ENCODE data around the gene GGNBP2. TPM values are rescaled to one million over a fixed set of nuclear protein-coding genes. Genes with fewer than 3 reads are reported as not detected.

The GGNBP2 gene
- total RNA-seq, 1 donor from 2014 or later = 94.3 TPM

DNA sequence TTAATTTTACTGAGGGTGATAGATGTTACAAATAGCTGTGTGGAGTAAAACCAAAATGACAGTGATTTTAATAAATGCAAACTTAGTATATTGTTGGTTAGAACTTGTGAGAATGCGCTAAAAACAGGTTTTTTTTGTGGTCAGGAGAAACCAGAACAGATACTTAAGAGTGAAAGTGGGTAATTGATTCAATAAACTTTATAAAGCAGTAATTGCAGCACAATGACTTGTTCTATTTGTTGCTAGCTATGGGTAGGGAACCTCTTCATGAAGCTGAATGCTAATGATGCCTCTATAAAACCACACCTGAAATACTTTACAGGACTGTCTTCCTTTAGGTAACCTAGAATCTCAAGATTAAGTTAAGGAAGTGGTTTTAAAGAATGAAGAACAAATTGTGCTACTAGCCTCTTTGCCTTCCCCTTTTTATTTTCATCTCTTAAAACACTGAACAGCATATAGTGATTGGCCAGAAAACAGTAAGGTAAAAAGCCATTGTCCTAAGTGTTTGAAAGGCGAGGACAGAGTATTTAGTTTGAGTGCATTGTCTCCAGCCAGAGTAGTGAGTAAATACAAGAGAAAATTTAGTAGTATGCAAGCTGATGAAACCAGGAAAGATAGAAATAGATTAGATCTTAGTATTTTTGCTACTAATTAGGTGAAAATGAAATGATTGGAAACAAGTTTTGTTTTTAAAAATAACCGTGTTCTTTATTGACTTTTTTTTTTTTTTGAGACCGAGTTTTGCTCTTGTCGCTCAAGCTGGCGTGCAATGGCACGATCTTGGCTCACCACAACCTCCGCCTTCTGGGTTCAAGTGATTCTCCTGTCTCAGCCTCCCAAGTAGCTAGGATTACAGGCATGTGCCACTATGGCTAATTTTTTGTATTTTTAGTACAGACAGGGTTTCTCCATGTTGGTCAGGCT lies 6.0 kb downstream of the GGNBP2 start:
- Histone ChIP-seq H3K4me3 (ENCODE audit: low read depth, low read length) (no peak overlapping the region), H3K27me3 (ENCODE audit: control insufficient read depth, insufficient read depth, low read length) (no peaks in the 10 kb centered on the region), H3K36me3 (ENCODE audit: control insufficient read depth, insufficient read depth, low read length) (peaks cover 4% of the 10 kb centered on the region)
- DNase-seq (ENCODE audit: low read depth) (no peak), FAIRE-seq (no peak)
- TF ChIP-seq, protein P1, sequence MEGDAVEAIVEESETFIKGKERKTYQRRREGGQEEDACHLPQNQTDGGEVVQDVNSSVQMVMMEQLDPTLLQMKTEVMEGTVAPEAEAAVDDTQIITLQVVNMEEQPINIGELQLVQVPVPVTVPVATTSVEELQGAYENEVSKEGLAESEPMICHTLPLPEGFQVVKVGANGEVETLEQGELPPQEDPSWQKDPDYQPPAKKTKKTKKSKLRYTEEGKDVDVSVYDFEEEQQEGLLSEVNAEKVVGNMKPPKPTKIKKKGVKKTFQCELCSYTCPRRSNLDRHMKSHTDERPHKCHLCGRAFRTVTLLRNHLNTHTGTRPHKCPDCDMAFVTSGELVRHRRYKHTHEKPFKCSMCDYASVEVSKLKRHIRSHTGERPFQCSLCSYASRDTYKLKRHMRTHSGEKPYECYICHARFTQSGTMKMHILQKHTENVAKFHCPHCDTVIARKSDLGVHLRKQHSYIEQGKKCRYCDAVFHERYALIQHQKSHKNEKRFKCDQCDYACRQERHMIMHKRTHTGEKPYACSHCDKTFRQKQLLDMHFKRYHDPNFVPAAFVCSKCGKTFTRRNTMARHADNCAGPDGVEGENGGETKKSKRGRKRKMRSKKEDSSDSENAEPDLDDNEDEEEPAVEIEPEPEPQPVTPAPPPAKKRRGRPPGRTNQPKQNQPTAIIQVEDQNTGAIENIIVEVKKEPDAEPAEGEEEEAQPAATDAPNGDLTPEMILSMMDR (IDR thresholded peaks at IDR 0.05; ENCODE audit: insufficient read depth, low read length, severe bottlenecking) = no peak

DNA sequence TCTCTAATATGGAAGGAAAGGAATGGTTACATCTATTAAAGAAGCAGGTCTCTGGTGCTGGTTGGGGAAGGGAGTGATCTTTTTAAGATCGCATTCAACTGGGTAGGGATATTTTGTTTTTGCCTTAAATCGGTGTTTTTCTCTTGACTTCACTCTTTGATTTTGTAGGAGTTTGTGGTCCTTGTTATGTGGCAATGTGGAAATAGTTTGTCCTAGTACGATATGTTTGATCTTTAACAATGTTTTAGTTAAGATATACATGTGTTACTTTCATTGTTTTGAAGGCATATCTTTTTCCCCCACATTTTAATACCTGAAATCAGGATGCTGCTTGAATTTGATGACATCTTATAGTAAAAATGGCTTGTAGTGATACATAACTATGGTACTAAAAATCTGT lies 8.7 kb downstream of the GGNBP2 start:
- TF ChIP-seq, protein P1 (IDR thresholded peaks at IDR 0.05; ENCODE audit: insufficient read depth, low read length, severe bottlenecking) = no peak
- H3K4me3 ChIP-seq (ENCODE audit: low read depth, low read length) = no peak overlapping the region
- H3K36me3 ChIP-seq (ENCODE audit: control insufficient read depth, insufficient read depth, low read length) = peaks cover 14% of the 10 kb centered on the region
- no peak for FAIRE-seq
- H3K27me3 ChIP-seq (ENCODE audit: control insufficient read depth, insufficient read depth, low read length) = no peaks in the 10 kb centered on the region
- DNase-seq (ENCODE audit: low read depth) = no peak

DNA sequence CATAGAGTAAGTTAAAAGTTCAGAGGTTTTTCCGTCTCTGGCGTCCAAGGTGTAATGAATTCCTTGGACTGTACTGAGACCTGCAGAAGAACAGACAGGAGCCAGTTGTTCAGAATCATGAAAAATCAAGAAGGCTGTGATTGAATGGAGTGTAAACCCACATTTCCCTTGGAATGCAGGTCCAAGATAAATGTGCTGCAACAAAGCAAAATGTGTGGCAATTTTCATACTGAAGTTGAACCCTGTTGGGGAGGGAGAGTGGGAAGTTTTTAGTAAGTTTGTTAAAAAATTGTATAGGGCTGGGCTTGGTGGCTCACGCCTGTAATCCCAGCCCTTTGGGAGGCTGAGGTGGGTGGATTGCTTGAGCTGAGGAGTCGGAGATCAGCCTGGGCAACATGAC lies 21.4 kb downstream of the GGNBP2 start:
- TF ChIP-seq, protein P1 (IDR thresholded peaks at IDR 0.05; ENCODE audit: insufficient read depth, low read length, severe bottlenecking) = no peak
- no peaks in the 10 kb centered on the region for H3K27me3 ChIP-seq (ENCODE audit: control insufficient read depth, insufficient read depth, low read length)
- H3K4me3 ChIP-seq (ENCODE audit: low read depth, low read length) = no peak overlapping the region
- peaks cover 9% of the 10 kb centered on the region for H3K36me3 ChIP-seq (ENCODE audit: control insufficient read depth, insufficient read depth, low read length)
- no peak for DNase-seq (ENCODE audit: low read depth)
- FAIRE-seq = no peak

DNA sequence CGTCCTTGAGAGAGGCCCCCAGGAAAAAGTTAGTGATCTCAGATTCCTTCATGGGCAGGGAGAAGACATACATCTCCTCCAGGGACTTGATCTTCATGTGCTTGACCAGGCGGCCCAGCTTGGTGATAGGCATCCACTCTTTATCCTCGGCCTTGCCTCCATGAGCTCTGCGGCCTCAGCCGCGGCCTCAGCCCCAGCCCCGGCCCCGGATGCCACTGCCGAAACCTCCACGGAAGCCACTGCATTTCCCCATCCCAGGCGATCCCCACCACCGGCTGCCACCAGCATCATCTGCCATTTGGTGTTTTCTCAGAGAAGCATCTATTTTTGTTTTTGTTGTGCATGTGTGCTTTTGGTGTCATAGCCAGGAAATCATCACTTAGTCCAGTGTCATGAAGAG lies 30.3 kb downstream of the GGNBP2 start:
- peaks cover 13% of the 10 kb centered on the region for H3K36me3 ChIP-seq (ENCODE audit: control insufficient read depth, insufficient read depth, low read length)
- no peak for DNase-seq (ENCODE audit: low read depth)
- TF ChIP-seq, protein P1 (IDR thresholded peaks at IDR 0.05; ENCODE audit: insufficient read depth, low read length, severe bottlenecking) = no peak
- no peak for FAIRE-seq
- H3K27me3 ChIP-seq (ENCODE audit: control insufficient read depth, insufficient read depth, low read length) = no peaks in the 10 kb centered on the region
- no peak overlapping the region for H3K4me3 ChIP-seq (ENCODE audit: low read depth, low read length)

DNA sequence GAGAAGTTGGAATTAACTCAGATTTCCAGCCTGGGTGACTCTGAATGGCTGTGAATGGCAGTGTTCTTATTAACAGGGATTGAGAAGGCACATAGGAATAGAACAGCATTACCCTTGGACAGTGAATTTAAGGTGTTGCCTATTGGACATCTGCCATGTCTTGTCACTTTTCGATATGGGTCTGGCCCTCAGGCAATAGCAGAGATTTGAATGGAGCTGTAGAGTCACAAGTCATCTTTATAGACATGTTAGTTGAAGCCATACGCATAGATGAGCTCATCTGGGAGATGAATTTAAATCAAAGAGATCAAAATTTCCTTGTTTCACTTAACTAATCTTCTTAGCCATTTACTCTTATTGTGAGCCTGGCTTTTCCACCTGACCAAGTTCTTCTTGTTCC lies 32.1 kb downstream of the GGNBP2 start:
- DNase-seq (ENCODE audit: low read depth) (no peak), FAIRE-seq (no peak)
- TF ChIP-seq, protein P1 (IDR thresholded peaks at IDR 0.05; ENCODE audit: insufficient read depth, low read length, severe bottlenecking) = no peak
- peaks cover 14% of the 10 kb centered on the region for H3K36me3 ChIP-seq (ENCODE audit: control insufficient read depth, insufficient read depth, low read length)
- H3K4me3 ChIP-seq (ENCODE audit: low read depth, low read length) = no peak overlapping the region
- H3K27me3 ChIP-seq (ENCODE audit: control insufficient read depth, insufficient read depth, low read length) = no peaks in the 10 kb centered on the region

Measured in bronchial epithelial cell (primary cell).